ENCODE results near the gene SNRPE.

Gene SNRPE

GRCh38 chr1:203888807-203889251 is 27.4 kb downstream of the SNRPE start:
- DNase-seq = no peak

- no peak for DNase-seq
Measured at GRCh38 chr1:203891950-203892349, 30.6 kb downstream of the SNRPE start.

- DNase-seq = no peak
Measured at GRCh38 chr1:203898458-203899352, 37.3 kb downstream of the SNRPE start.

- DNase-seq = no peak
Measured at GRCh38 chr1:203899353-203899716, 37.9 kb downstream of the SNRPE start.

- DNase-seq = no peak
Measured at GRCh38 chr1:203899869-203900714, 38.7 kb downstream of the SNRPE start.

GRCh38 chr1:203901581-203901980 is 40.2 kb downstream of the SNRPE start:
- DNase-seq = no peak

GRCh38 chr1:203905275-203905674 is 43.9 kb downstream of the SNRPE start:
- DNase-seq = no peak

- no peak for DNase-seq
Measured at GRCh38 chr1:203906932-203907331, 45.5 kb downstream of the SNRPE start.

GRCh38 chr1:203907901-203908300 is 46.5 kb downstream of the SNRPE start:
- DNase-seq = no peak

GRCh38 chr1:203911806-203912205 is 50.4 kb downstream of the SNRPE start:
- no peak for DNase-seq

GRCh38 chr1:203913073-203913521 is 51.7 kb downstream of the SNRPE start:
- DNase-seq = no peak

- DNase-seq = no peak
Measured at GRCh38 chr1:203914292-203914691, 52.9 kb downstream of the SNRPE start.

- no peak for DNase-seq
Measured at GRCh38 chr1:203915811-203916210, 54.4 kb downstream of the SNRPE start.

- DNase-seq = no peak
Measured at GRCh38 chr1:203916756-203917155, 55.4 kb downstream of the SNRPE start.
